ENCODE measurements around the gene FAM209A.

DNA sequence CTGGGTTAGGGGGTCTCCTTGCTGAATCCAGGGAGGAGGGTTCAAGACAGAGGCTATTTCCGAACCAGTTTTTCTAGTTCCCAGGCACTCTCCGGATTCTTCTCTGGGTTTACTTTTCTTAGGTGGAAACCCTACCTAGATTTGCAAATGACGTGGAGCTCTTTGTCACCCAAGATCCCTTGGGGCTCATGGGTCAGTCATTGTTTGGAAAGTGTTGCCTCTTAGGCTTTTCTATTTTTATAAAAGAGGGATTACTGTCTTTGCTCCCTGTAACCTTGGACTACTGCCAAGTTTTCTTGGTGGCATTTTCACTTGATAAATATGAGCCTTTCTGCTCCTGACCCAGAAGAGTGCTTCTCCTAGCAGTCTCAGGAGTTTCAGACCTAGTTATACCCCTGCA, 42.1 kb downstream of the FAM209A start:
- TF ChIP-seq, protein P1, sequence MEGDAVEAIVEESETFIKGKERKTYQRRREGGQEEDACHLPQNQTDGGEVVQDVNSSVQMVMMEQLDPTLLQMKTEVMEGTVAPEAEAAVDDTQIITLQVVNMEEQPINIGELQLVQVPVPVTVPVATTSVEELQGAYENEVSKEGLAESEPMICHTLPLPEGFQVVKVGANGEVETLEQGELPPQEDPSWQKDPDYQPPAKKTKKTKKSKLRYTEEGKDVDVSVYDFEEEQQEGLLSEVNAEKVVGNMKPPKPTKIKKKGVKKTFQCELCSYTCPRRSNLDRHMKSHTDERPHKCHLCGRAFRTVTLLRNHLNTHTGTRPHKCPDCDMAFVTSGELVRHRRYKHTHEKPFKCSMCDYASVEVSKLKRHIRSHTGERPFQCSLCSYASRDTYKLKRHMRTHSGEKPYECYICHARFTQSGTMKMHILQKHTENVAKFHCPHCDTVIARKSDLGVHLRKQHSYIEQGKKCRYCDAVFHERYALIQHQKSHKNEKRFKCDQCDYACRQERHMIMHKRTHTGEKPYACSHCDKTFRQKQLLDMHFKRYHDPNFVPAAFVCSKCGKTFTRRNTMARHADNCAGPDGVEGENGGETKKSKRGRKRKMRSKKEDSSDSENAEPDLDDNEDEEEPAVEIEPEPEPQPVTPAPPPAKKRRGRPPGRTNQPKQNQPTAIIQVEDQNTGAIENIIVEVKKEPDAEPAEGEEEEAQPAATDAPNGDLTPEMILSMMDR (IDR thresholded peaks at IDR 0.05) = no peak
- TF ChIP-seq POLR2A (IDR thresholded peaks at IDR 0.05) = no peak
